GM18870 (cell line): ENCODE results near the gene NXNL2.

Source experiments
- ATAC-seq: cut with Tn5 transposase; IDR thresholded peaks from one replicate; pipeline ENCODE4 v1.9.1; 2021; ENCODE audit warnings: moderate library complexity; ENCODE audit not compliant: unreplicated experiment

The NXNL2 gene

DNA sequence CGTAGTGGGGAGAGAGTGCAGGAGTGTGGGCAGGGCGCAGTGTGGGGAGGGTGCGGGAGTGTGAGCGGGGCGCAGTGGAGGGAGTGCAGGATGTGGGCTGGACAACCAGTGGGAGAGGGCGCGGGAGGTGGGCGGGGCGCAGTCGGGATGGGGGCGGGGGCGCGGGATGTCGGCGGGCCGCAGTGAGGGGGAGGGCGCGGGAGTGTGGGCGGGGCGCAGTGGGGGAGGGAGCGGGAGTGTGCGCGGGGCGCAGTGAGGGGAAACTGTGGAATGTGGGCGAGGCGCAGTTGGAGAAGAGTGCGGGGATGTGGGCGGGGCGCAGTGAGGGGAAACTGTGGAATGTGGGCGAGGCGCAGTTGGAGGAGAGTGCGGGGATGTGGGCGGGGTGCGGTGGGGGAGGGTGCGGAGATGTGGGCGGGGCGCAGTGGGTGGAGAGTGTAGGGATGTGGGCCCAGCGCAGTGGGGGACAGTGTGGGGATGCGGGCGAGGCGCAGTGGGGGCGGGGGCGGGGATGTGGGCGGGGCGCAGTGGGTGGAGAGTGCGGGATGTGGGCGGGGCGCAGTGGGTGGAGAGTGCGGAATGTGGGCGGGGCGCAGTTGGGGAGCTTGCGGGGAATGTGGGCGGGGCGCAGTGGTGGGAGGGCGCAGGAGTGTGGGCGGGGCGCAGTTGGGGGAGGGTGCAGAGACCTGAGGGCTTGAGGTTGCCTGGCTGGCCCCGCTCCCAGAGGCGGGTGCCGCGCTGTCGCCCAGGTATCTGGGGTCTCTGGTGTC is at the start of gene NXNL2:
Gene NXNL2, plus strand, starts transcription at position 723 of the 770 bp plus-strand sequence. CDS start 257 bp downstream, outside the sequence.
- ATAC-seq, result no peak

DNA sequence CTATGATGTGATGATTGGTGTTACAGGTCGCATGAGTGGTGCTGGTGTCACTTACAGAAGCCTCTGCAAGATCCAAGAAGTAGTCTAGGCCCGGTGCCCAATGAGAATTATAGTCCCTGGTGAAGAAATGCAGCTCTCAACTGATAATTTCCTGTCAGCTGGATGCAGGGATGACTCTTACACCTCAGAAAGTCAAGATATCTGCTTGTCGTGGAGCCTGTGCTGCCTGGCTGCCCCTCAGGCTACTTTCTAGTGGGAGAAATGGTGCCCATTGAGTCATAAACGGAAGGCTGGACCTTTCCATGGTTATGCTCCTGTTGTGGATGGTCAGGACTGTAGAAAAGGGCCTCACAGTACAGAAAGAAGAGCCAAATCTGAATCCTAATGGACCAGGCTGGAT is 46.8 kb upstream of the NXNL2 start:
- ATAC-seq, result no peak

- no peak for ATAC-seq
Observed at GRCh38 chr9:88494983-88495721, 39.8 kb upstream of the NXNL2 start.

DNA sequence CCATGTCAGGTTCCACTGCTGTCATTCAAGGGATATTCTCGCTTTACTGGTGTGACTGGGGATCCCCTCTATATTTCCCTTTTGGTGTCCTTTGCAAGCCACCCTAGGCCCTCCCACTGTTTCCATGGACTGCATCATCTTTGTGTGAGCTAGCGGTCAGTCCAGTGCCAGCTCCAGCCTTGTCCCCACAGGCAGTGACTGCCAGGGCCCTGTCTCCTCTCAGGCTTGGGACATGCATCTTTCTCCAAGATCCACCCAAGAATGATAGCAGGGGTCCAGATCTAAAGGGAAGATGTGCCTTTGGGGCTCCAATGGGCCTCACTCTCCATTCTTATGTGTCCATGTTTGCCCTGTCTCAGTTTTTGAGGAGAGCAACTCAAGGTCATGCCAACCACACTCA is 37.8 kb upstream of the NXNL2 start:
- ATAC-seq, result no peak

- no peak for ATAC-seq
Observed at GRCh38 chr9:88498880-88499279, 36.1 kb upstream of the NXNL2 start.

- no peak for ATAC-seq
Observed at GRCh38 chr9:88501086-88501485, 33.9 kb upstream of the NXNL2 start.

DNA sequence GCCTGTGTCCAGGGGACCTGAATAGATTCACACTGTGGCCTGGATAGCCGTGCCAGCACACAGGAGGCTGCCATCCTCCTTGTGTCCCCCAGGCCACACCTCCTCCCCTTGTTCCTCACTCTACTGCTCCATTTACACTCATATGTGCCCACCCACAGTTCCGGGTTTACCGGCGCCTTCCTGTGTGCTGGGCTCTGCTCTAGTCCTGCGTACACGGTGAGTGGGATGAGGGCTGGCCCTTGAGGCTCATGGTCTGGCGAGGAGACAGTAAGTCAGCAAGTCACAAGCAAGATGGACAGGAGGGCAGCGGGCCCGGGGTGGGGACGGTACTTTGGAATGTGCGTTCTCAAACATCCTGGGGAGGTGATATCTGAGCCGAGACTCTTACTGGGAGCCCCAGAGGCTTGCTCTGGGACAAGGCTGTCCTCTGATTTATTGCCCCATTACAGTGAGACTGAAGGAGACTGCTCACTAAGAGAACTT is 32.4 kb upstream of the NXNL2 start:
- ATAC-seq, result no peak

DNA sequence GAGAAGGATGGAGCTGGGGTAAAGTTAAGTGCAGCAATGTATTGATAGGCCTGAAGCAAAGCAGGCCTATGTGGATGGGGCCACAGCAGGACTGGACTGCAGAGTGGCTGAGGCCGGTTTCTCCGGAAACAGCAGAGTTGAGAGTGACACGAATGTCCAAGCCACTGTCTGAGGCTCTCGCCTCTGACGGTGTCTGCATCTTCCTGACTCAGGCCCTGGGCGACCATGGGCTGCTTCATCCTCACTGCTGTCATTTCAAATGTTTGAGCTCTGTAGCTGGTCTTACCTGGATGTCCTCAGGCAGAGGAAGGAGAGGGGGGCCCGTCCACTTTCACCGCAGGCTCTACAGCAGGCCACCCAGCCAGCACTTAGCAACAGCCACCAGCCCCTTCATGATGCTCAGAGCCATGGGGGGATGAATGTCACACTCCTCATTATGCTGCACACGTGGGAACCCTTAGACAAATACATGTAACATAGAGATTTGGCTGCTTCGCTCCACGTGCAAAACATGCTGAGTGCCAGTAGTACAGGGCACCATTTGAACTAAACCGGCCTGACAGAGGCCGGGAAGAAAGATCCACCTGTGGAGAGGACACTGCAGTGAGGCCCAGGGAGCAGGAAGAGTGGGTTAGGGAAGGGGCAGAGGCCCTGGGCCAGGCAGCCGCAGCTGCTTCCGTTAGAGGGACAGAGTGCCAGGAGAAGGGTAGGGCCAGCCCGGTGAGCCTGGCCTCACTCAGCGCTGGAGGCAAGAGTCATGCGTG is 31.7 kb upstream of the NXNL2 start:
- no peak for ATAC-seq

GRCh38 chr9:88503845-88504764 is 30.9 kb upstream of the NXNL2 start:
- ATAC-seq, result no peak

- no peak for ATAC-seq
Observed at GRCh38 chr9:88508326-88508725, 26.7 kb upstream of the NXNL2 start.

GRCh38 chr9:88511906-88512305 is 23.1 kb upstream of the NXNL2 start:
- ATAC-seq, result no peak

DNA sequence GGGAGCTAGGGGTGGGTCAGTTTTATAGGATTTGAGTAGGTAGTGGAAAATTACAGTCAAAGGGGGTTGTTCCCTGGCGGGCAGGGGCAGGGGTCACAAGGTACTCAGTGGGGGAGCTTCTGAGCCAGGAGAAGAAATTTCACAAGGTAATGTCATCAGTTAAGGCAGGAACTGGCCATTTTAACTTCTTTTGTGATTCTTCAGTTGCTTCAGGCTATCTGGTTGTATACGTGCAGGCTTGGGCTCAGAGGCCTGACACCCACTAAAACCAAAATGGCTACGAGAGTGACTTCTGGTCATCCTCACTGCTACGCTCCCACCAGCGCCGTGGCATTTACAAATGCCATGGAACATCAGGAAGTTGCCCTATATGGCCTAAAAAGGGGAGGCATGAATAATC is 20.7 kb upstream of the NXNL2 start:
- no peak for ATAC-seq

DNA sequence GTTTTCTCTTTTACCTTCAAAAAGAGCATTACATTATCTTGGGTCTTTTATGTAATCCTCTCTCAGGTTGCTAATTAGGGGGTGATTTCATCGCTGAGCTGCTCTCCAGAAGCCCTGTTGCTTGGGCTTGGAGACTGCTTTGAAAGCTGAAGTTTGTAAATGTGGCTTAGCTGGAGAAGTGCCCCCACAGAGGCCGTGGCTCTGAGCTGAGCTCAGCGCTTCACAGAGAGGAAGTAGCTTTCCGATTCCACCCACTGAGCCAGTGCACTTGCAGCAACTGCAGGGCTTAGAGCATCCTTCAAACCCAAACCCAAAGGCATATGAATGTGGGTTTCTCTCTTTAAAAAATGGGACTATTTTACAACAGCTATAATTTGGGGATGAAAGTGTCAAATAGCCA is 13.7 kb upstream of the NXNL2 start:
- ATAC-seq, result no peak

DNA sequence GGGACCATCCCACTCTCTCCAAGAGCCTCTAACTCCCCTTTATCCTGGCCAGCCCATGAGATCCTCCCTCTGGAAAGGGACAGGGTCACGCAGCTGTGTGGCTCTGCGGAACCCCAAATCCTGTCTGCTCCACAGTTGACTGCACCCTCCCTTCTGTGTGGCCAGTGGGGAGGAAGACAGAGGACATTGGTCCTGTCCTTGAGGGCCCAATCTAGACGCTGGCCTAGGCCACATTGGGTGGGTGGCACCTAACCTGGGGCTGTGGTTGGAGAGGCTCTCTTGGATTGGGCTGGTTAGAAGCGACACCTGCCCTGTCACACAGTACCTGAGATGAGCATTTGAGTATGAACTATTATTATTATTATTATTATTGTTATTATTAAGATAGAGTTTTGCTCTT is 12.6 kb upstream of the NXNL2 start:
- no peak for ATAC-seq

GRCh38 chr9:88523056-88523455 is 11.9 kb upstream of the NXNL2 start:
- no peak for ATAC-seq

GRCh38 chr9:88524911-88525310 is 10.1 kb upstream of the NXNL2 start:
- no peak for ATAC-seq

GRCh38 chr9:88527618-88528017 is 7.4 kb upstream of the NXNL2 start:
- no peak for ATAC-seq

GRCh38 chr9:88528080-88528790 is 6.7 kb upstream of the NXNL2 start:
- ATAC-seq, result no peak

GRCh38 chr9:88529496-88529895 is 5.5 kb upstream of the NXNL2 start:
- ATAC-seq, result no peak

- ATAC-seq, result no peak
Observed at GRCh38 chr9:88530051-88530450, 4.9 kb upstream of the NXNL2 start.
